ENCODE data around the gene SLC2A4RG. TPM values are rescaled to one million over a fixed set of nuclear protein-coding genes. Genes with fewer than 3 reads are reported as not detected.

SLC2A4RG gene
- total and polyA plus RNA-seq, 7 donors, result 19.7 to 78.2 (median 33.0) TPM

- WGBS, 2 donors, result 87 to 90% methylated on average over 40 of the region's 40 CpGs
- TF ChIP-seq POLR2A (IDR thresholded peaks at IDR 0.05), result no peak
- no peak for TF ChIP-seq POLR2AphosphoS5 (IDR thresholded peaks at IDR 0.05)
- TF ChIP-seq EP300 (IDR thresholded peaks at IDR 0.05), result no peak
- peak; percentile 66 for DNase-seq
- Histone ChIP-seq H3K27ac (peak overlapping the region in 1 of 4 donors; percentile 69), H3K27me3 (no peaks in the 10 kb centered on the region), H3K4me3 (no peak overlapping the region), H3K36me3 (peaks cover 6 to 26% (median 11%) of the 10 kb centered on the region in 4 donors), H3K9me3 (no peaks in the 10 kb centered on the region), H3K4me1 (peaks cover 0 to 43% (median 37%) of the 10 kb centered on the region in 4 donors)
- intact Hi-C loops (cut with DNase I), result no loop called here
These were observed 41.6 kb upstream of the SLC2A4RG start for GRCh38 chr20:63697868-63698545.

DNA sequence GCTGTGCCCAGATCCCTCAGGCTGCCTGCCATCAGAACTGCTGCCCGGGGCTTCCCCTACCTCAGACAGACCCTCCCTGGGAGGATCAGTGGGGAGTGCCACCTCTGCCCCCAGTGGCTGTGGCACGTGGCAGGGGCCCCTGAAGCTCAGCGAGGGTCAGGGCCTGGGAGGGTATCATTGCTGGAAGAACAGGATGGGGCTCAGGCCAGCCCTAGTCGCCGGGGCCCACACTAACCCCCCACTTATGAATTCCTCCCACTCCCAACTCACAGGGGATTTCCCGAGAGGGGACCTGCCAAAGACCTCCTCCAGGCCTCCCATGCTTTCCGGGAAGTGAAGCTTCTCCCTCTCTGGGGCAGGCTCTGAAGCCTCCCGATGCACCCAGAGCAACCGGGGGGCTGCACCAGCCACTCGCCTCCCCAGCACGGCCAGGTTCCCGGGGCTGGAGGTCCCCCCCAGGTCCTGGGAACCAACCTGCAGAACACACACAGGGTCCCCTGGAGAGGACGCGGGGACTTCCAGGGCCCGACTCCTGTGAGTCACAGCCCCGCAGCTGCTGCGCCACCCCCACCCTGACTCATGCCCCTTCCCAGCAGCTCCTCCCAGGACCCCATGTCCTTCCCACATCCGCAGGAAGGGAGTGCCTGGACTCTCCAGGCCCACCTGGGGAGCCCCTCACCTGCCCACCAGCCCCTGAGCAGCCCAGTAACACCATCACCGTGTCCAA lies 40.7 kb upstream of the SLC2A4RG start:
- H3K36me3 ChIP-seq, result peaks cover 2 to 35% (median 9%) of the 10 kb centered on the region in 4 donors
- peak; percentile 83 for DNase-seq
- no peaks in the 10 kb centered on the region for H3K9me3 ChIP-seq
- no peak for TF ChIP-seq POLR2A (IDR thresholded peaks at IDR 0.05)
- TF ChIP-seq EP300 (IDR thresholded peaks at IDR 0.05), result peak in 1 of 4 donors; percentile 61
- TF ChIP-seq CTCF (IDR thresholded peaks at IDR 0.05), result no peak
- peak in 3 of 4 donors; percentile 26 to 74 (median 28) for TF ChIP-seq POLR2AphosphoS5 (IDR thresholded peaks at IDR 0.05)
- H3K4me3 ChIP-seq, result no peak overlapping the region
- H3K4me1 ChIP-seq, result peaks cover 0 to 43% (median 37%) of the 10 kb centered on the region in 4 donors
- intact Hi-C loops (cut with DNase I), result no loop called here
- 62 to 67% methylated on average over 19 of the region's 19 CpGs for WGBS, 2 donors
- peak overlapping the region in 3 of 4 donors; percentile 56 to 69 (median 57) for H3K27ac ChIP-seq
- H3K27me3 ChIP-seq, result no peaks in the 10 kb centered on the region

GRCh38 chr20:63699466-63700198 lies 39.9 kb upstream of the SLC2A4RG start:
- peak; percentile 64 for DNase-seq
- 84% methylated on average over 24 of the region's 24 CpGs for WGBS, 2 donors
- intact Hi-C loops (cut with DNase I), result no loop called here
- Histone ChIP-seq H3K4me1 (peaks cover 0 to 43% (median 37%) of the 10 kb centered on the region in 4 donors), H3K27me3 (no peaks in the 10 kb centered on the region), H3K9me3 (no peaks in the 10 kb centered on the region), H3K36me3 (peaks cover 0 to 35% (median 8%) of the 10 kb centered on the region in 4 donors), H3K4me3 (no peak overlapping the region), H3K27ac (peak overlapping the region in 3 of 4 donors; percentile 56 to 69 (median 57))
- TF ChIP-seq POLR2AphosphoS5 (IDR thresholded peaks at IDR 0.05) (peak in 1 of 4 donors; percentile 25), POLR2A (IDR thresholded peaks at IDR 0.05) (no peak), CTCF (IDR thresholded peaks at IDR 0.05) (no peak), EP300 (IDR thresholded peaks at IDR 0.05) (no peak)

DNA sequence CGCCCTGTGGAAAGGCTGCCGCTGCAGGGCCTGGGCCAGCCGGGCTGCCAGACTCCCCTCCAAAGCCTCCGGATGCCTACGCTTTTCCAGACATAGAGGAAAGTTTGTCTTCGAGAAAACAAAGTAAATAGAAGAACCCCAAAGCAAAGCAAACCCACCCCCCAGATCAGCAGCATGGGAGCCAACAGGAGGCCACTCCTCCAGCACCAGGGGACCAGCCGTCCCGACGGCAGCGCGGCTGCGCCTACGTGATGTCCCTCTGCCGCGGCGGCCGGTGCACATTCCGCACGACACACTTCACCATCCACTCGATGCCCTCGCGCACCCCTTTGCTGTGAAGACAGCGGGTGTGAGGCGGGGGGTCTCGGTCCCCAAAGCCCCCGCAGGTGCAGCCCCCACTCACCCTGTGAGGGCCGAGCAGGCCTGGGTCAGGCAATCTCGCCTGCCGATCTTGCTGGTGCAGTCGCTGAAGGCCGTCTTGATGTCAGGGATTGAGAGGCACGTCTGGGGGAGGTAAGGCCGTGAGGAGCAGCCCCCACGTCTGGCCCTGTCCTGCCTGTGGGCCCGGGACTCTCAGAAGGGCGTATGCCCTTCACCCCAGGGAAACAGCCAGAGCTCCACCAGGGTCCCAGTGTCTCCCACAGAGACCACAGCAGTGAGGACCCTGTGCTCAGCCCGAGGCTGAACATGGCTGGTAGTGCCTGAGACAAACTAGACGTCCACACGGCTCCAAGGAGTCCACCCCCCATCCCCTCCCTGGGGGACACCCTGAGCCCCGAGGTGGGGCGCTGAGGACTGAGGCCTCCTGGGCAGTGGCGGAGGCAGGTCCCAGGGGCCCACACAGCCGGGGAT lies 39.2 kb upstream of the SLC2A4RG start:
- H3K36me3 ChIP-seq, result peaks cover 0 to 35% (median 4%) of the 10 kb centered on the region in 4 donors
- WGBS, 2 donors, result 92% methylated on average over 43 of the region's 43 CpGs
- intact Hi-C loops (cut with DNase I), result no loop called here
- peak; percentile 66 for DNase-seq
- TF ChIP-seq POLR2A (IDR thresholded peaks at IDR 0.05), result no peak
- TF ChIP-seq CTCF (IDR thresholded peaks at IDR 0.05), result no peak
- peak in 2 of 4 donors; percentile 2 to 26 for TF ChIP-seq POLR2AphosphoS5 (IDR thresholded peaks at IDR 0.05)
- TF ChIP-seq EP300 (IDR thresholded peaks at IDR 0.05), result no peak
- H3K27ac ChIP-seq, result peak overlapping the region in 3 of 4 donors; percentile 56 to 69 (median 57)
- H3K27me3 ChIP-seq, result no peaks in the 10 kb centered on the region
- H3K9me3 ChIP-seq, result no peaks in the 10 kb centered on the region
- H3K4me3 ChIP-seq, result no peak overlapping the region
- H3K4me1 ChIP-seq, result peaks cover 0 to 43% (median 37%) of the 10 kb centered on the region in 4 donors
